Measurements from ENCODE around the gene ZNF548.

- TF ChIP-seq CTCF (IDR thresholded peaks at IDR 0.05; ENCODE audit: low read depth, low read length, poor library complexity, severe bottlenecking) (no peak), EZH2phosphoT487 (IDR thresholded peaks at IDR 0.05; ENCODE audit: borderline replicate concordance, low read length) (no peak)
Measured at GRCh38 chr19:57435062-57435978, 45.7 kb downstream of the ZNF548 start, which contains the start of gene ZNF749.

Measured in DOHH2 (cell line).